ENCODE measurements around the gene CARD14.

GRCh38 chr17:80237386-80237785 lies 67.6 kb downstream of the CARD14 start:
- TF ChIP-seq CTCF (optimal IDR thresholded peaks at IDR 0.05 in 1 of 3, IDR thresholded peaks at IDR 0.05 in 1 of 3, conservative IDR thresholded peaks at IDR 0.05 in 1 of 3; ENCODE audit: extremely low read depth in 1 of 3, insufficient read depth in 2 of 3, low read length in 3 of 3) = no peak
- TF ChIP-seq EZH2 (IDR thresholded peaks at IDR 0.05; ENCODE audit: low read length) = no peak

Data from keratinocyte (primary cell).